Measurements from ENCODE around the gene RAB11B. TPM values are rescaled to one million over a fixed set of nuclear protein-coding genes. Genes with fewer than 3 reads are reported as not detected.

Gene RAB11B
- total and polyA plus RNA-seq, 10 of the 15 experiments (the other 5 are each of a cell fraction or from before 2014, with no cell fraction given): 0.92 to 82.5 (median 17.9) TPM

DNA sequence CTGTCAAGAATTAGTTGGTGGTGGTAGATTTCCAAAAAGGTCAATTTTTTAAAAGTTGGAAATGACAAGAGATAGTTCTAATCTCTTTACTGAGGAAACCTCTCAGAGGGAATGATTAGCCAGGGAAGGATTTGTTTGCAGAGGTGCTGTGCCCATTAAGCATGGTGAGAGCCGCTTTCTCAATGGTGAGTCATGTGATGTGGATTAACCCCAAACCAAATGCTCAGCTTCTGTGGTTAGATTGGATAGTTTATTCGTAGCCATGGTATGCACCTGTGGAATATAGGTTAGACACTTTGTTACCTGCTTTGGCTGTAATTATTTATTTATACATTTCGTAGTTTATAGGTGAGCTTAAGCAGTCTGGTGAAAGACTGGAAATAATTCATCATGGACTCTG, 61.7 kb downstream of the RAB11B start:
- peaks cover 12 to 22% of the 10 kb centered on the region in 2 experiments; a peak in 3 of 4 replicates for H3K36me3 ChIP-seq (ENCODE audit: control insufficient read depth in 2 of 2, insufficient read depth in 2 of 2, low read length in 1 of 2)
- H3K79me2 ChIP-seq (ENCODE audit: control insufficient read depth, insufficient read depth, low read length): peaks cover 94% of the 10 kb centered on the region
- ATAC-seq: no peak
- no peak overlapping the region; the same call in 1 of the 2 replicates for H3K4me2 ChIP-seq (ENCODE audit: control insufficient read depth, insufficient read depth)
- H3K27me3 ChIP-seq (replicated peaks in 1 of 2; ENCODE audit: control insufficient read depth in 2 of 2, insufficient read depth in 2 of 2, low read length in 1 of 2): no peaks in the 10 kb centered on the region
- WGBS (ENCODE audit: insufficient coverage, insufficient replicate concordance, low lambda C conversion rate, missing lambda C conversion rate): 85% methylated on average over 3 of the region's 3 CpGs
- FAIRE-seq: no peak
- CTCF ChIA-PET: interaction anchor here (0.6 kb wide), 1 partner anchor 12 kb away, joined by 3 read pairs; no protein-coding TSS in a partner anchor
- no peak overlapping the region for H3K4me3 ChIP-seq
- no peak overlapping the region for H3K9ac ChIP-seq (ENCODE audit: control insufficient read depth, insufficient read depth, low read length)
- H3K27ac ChIP-seq (ENCODE audit: control insufficient read depth, insufficient read depth): no peak overlapping the region
- SMC1A ChIA-PET (ENCODE audit: uncharacterized antibody, unreplicated experiment): no interaction called here
- intact Hi-C loops (cut with micrococcal nuclease; ENCODE audit: unreplicated experiment): no loop called here
- H4K20me1 ChIP-seq (ENCODE audit: control insufficient read depth, insufficient read depth): peaks cover 33% of the 10 kb centered on the region
- TF ChIP-seq, protein P1, sequence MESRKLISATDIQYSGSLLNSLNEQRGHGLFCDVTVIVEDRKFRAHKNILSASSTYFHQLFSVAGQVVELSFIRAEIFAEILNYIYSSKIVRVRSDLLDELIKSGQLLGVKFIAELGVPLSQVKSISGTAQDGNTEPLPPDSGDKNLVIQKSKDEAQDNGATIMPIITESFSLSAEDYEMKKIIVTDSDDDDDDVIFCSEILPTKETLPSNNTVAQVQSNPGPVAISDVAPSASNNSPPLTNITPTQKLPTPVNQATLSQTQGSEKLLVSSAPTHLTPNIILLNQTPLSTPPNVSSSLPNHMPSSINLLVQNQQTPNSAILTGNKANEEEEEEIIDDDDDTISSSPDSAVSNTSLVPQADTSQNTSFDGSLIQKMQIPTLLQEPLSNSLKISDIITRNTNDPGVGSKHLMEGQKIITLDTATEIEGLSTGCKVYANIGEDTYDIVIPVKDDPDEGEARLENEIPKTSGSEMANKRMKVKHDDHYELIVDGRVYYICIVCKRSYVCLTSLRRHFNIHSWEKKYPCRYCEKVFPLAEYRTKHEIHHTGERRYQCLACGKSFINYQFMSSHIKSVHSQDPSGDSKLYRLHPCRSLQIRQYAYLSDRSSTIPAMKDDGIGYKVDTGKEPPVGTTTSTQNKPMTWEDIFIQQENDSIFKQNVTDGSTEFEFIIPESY (IDR thresholded peaks at IDR 0.05): no peak
- TF ChIP-seq, protein P2, sequence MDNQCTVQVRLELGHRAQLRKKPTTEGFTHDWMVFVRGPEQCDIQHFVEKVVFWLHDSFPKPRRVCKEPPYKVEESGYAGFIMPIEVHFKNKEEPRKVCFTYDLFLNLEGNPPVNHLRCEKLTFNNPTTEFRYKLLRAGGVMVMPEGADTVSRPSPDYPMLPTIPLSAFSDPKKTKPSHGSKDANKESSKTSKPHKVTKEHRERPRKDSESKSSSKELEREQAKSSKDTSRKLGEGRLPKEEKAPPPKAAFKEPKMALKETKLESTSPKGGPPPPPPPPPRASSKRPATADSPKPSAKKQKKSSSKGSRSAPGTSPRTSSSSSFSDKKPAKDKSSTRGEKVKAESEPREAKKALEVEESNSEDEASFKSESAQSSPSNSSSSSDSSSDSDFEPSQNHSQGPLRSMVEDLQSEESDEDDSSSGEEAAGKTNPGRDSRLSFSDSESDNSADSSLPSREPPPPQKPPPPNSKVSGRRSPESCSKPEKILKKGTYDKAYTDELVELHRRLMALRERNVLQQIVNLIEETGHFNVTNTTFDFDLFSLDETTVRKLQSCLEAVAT (IDR thresholded peaks at IDR 0.05): no peak
- TF ChIP-seq YBX1 (IDR thresholded peaks at IDR 0.05) (no peak), PAX5 (IDR thresholded peaks at IDR 0.05; ENCODE audit: borderline replicate concordance, low read depth, low read length) (no peak), TCF3 (IDR thresholded peaks at IDR 0.05; ENCODE audit: borderline replicate concordance, insufficient read depth, low read depth, low read length) (no peak), FOS (IDR thresholded peaks at IDR 0.05; ENCODE audit: borderline replicate concordance, extremely low read depth, insufficient read length) (no peak), CREM (IDR thresholded peaks at IDR 0.05; ENCODE audit: low read depth) (no peak), MEF2B (IDR thresholded peaks at IDR 0.05; ENCODE audit: partially characterized antibody, poor library complexity, severe bottlenecking) (no peak), RBBP5 (conservative IDR thresholded peaks at IDR 0.05) (no peak), CHD1 (IDR thresholded peaks at IDR 0.05; ENCODE audit: low read depth, low read length) (no peak), ETV6 (conservative IDR thresholded peaks at IDR 0.05 in 1 of 2, IDR thresholded peaks at IDR 0.05 in 1 of 2; ENCODE audit: borderline replicate concordance in 1 of 2, low read depth in 1 of 2) (no peak), MTA2 (IDR thresholded peaks at IDR 0.05; ENCODE audit: low read depth) (no peak)
- TF ChIP-seq, protein P3, sequence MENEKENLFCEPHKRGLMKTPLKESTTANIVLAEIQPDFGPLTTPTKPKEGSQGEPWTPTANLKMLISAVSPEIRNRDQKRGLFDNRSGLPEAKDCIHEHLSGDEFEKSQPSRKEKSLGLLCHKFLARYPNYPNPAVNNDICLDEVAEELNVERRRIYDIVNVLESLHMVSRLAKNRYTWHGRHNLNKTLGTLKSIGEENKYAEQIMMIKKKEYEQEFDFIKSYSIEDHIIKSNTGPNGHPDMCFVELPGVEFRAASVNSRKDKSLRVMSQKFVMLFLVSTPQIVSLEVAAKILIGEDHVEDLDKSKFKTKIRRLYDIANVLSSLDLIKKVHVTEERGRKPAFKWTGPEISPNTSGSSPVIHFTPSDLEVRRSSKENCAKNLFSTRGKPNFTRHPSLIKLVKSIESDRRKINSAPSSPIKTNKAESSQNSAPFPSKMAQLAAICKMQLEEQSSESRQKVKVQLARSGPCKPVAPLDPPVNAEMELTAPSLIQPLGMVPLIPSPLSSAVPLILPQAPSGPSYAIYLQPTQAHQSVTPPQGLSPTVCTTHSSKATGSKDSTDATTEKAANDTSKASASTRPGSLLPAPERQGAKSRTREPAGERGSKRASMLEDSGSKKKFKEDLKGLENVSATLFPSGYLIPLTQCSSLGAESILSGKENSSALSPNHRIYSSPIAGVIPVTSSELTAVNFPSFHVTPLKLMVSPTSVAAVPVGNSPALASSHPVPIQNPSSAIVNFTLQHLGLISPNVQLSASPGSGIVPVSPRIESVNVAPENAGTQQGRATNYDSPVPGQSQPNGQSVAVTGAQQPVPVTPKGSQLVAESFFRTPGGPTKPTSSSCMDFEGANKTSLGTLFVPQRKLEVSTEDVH (IDR thresholded peaks at IDR 0.05; ENCODE audit: low read depth, partially characterized antibody): no peak
- BruUV-seq (replicated peaks): no TSS peak
- in situ Hi-C loops (cut with MboI): no loop called here
- no peak overlapping the region for H2AFZ ChIP-seq (ENCODE audit: control insufficient read depth, low read depth, low read length)
- RAD21 ChIA-PET (ENCODE audit: unreplicated experiment): no interaction called here
- POLR2A ChIA-PET: interaction anchor here (0.5 kb wide), 1 partner anchor 40 kb away, joined by 6 read pairs; no protein-coding TSS in a partner anchor
- no peaks in the 10 kb centered on the region for H3K9me3 ChIP-seq (replicated peaks; ENCODE audit: control insufficient read depth, insufficient read depth, low read length)
- no peak for DNase-seq (ENCODE audit: low read depth, low spot score)
- H3K4me1 ChIP-seq (ENCODE audit: control insufficient read depth, insufficient read depth, low read length): peaks cover 11% of the 10 kb centered on the region
